BLaER1 treated with 17β-estradiol and CSF1 and Interleukin-3, amounts not matched to agents 10 nM and 100 nM (cell line): ENCODE results near the gene PRM1.
"Not testable (repeated sequence)": the region's sequence is repeated elsewhere in the genome, so short reads cannot be mapped to it uniquely, and the experiment has no call there.

Experiments used
- H3K27ac ChIP-seq, 11 experiments: shearing (Covaris generic); formaldehyde crosslinking; 2 replicates each; pipeline ENCODE4 v1.8.1; 2022
- H3K27me3 ChIP-seq, 11 experiments: shearing (Covaris generic); formaldehyde crosslinking; 2 replicates each; pipeline ENCODE4 v1.8.1; 2022
- H3K36me3 ChIP-seq, 11 experiments: shearing (Covaris generic); formaldehyde crosslinking; 2 replicates each; pipeline ENCODE4 v1.8.1; 2022
- H3K4me1 ChIP-seq, 10 experiments: shearing (Covaris generic); formaldehyde crosslinking; 2 replicates each; pipeline ENCODE4 v1.8.1; 2022
- H3K4me2 ChIP-seq, 11 experiments: shearing (Covaris generic); formaldehyde crosslinking; 2 replicates each; pipeline ENCODE4 v1.8.1; 2022
- H3K4me3 ChIP-seq, 10 experiments: shearing (Covaris generic); formaldehyde crosslinking; 2 replicates each; pipeline ENCODE4 v1.8.1; 2022
- H3K9ac ChIP-seq, 11 experiments: shearing (Covaris generic); formaldehyde crosslinking; 2 replicates each; pipeline ENCODE4 v1.8.1; 2022
- H3K9me3 ChIP-seq, 11 experiments: shearing (Covaris generic); formaldehyde crosslinking; replicated peaks in 1 of 11; 2 replicates each; pipeline ENCODE4 v1.8.1; 2022
- H4K20me1 ChIP-seq, 11 experiments: shearing (Covaris generic); formaldehyde crosslinking; 2 replicates each; pipeline ENCODE4 v1.8.1; 2022
- Cebpa-rat ChIP-seq, 11 experiments: shearing (Covaris generic); IDR thresholded peaks; 2 replicates each; pipeline ENCODE4 v1.8.1; 2022

PRM1 gene

GRCh38 chr16:11303405-11304138, 22.4 kb upstream of the PRM1 start:
- H3K27ac ChIP-seq: no peak overlapping the region
- H3K4me1 ChIP-seq: peaks cover 10 to 51% (median 34%) of the 10 kb centered on the region in 10 experiments
- no peak overlapping the region for H3K9ac ChIP-seq
- no peaks in the 10 kb centered on the region; a peak in 1 of 22 replicates for H3K36me3 ChIP-seq
- H3K4me3 ChIP-seq: no peak overlapping the region
- peak overlapping the region in 4 of 11 experiments; percentile 1 to 32 (median 16); a peak in 4 of 22 replicates for H3K4me2 ChIP-seq
- H4K20me1 ChIP-seq: no peaks in the 10 kb centered on the region
- no peak for TF ChIP-seq Cebpa-rat (IDR thresholded peaks at IDR 0.05)
- peaks cover 0 to 9% (median 0%) of the 10 kb centered on the region in 11 experiments; a peak in 1 of 22 replicates for H3K27me3 ChIP-seq
- peaks cover 12 to 46% (median 28%) of the 10 kb centered on the region in 11 experiments; a peak in 21 of 22 replicates for H3K9me3 ChIP-seq

DNA sequence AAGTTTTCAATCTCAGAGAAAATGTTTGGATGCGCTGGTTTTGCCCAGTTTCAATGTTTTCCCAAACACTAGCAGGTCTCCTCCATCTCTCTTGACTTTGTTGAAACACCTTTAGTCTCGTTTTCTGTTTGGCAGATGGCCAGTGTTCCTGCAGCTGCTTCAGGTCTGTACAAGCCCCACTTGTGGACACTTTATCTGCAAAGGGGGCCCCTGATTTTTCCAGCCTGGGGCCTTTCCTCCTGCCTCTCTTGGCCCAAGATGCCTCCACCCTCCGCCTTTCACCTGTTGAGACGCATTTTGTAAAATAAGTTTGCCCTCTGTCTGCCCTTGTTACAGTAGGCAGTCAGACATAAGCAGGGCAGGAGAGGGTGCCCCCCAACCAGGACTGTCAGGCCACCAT, 21.8 kb upstream of the PRM1 start:
- H3K36me3 ChIP-seq: no peaks in the 10 kb centered on the region; a peak in 1 of 22 replicates
- H3K9ac ChIP-seq: no peak overlapping the region
- H3K4me2 ChIP-seq: peak overlapping the region in 2 of 11 experiments; percentile 15 to 18; a peak in 1 of 22 replicates
- no peak overlapping the region for H3K27ac ChIP-seq
- no peak overlapping the region for H3K4me3 ChIP-seq
- peaks cover 7 to 40% (median 22%) of the 10 kb centered on the region in 11 experiments; a peak in 21 of 22 replicates for H3K9me3 ChIP-seq
- peaks cover 0 to 9% (median 0%) of the 10 kb centered on the region in 11 experiments; a peak in 1 of 22 replicates for H3K27me3 ChIP-seq
- peaks cover 13 to 51% (median 34%) of the 10 kb centered on the region in 10 experiments for H3K4me1 ChIP-seq
- no peak for TF ChIP-seq Cebpa-rat (IDR thresholded peaks at IDR 0.05)
- H4K20me1 ChIP-seq: peaks cover 0 to 5% (median 0%) of the 10 kb centered on the region in 11 experiments; a peak in 3 of 22 replicates

DNA sequence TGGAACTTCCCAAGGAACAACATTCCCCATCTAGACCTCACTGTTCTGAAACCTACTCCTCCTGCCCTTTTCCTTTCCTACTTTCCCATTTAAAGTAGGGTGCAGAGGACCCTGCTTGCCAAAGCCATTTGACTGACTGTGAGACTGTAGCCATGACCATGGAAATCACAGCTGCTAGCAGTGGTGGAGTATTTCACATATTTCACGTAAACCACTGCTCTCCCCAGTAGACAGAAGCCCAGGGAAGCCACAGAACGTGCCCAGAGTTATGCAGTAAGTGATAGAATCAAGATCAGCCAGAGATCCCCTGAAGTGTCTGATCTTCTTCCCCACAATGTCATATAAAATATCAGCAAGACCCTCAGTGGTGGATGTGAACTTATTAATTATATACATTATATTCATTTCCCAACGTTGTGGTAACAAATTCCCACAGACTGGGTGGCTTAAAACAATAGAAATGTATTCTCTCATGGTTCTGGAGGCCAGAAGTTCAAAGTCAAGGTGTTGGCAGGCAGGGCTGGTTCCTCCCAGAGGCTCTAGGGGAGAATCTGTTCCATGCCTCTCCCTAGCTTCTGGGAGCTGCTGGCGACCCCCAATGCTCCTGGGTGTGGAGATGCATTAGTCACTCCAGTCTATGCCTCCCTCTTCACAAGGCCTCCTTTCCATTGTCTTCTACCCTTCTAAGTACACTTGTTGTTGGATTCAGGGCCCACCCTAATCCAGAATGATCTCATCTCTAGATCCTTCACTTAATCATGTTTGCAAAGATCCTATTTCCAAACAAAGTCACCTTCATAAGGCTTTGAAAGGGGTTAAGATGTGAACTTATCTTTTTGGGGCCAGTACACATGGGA, 20.7 kb upstream of the PRM1 start:
- peaks cover 24 to 55% (median 40%) of the 10 kb centered on the region in 10 experiments for H3K4me1 ChIP-seq

GRCh38 chr16:11300560-11300892, 19.4 kb upstream of the PRM1 start:
- no peaks in the 10 kb centered on the region for H3K36me3 ChIP-seq
- no peak for TF ChIP-seq Cebpa-rat (IDR thresholded peaks at IDR 0.05)
- H3K27ac ChIP-seq: no peak overlapping the region

More for the DNA sequence above, 20.7 kb upstream of the PRM1 start:
- Histone ChIP-seq H3K36me3 (no peaks in the 10 kb centered on the region), H3K9ac (no peak overlapping the region), H4K20me1 (peaks cover 0 to 7% (median 0%) of the 10 kb centered on the region in 11 experiments; a peak in 3 of 22 replicates), H3K27ac (no peak overlapping the region), H3K4me3 (no peak overlapping the region), H3K4me2 (no peak overlapping the region), H3K9me3 (peaks cover 0 to 30% (median 11%) of the 10 kb centered on the region in 11 experiments; a peak in 14 of 22 replicates), H3K27me3 (peaks cover 0 to 13% (median 0%) of the 10 kb centered on the region in 11 experiments; a peak in 4 of 22 replicates)
- no peak for TF ChIP-seq Cebpa-rat (IDR thresholded peaks at IDR 0.05)

GRCh38 chr16:11299865-11300559, 18.9 kb upstream of the PRM1 start:
- no peak overlapping the region; a peak in 1 of 22 replicates for H3K9ac ChIP-seq

More at GRCh38 chr16:11300560-11300892, 19.4 kb upstream of the PRM1 start:
- Histone ChIP-seq H3K9ac (no peak overlapping the region; a peak in 1 of 22 replicates), H3K4me2 (peak overlapping the region in 7 of 11 experiments; percentile 11 to 91 (median 44); a peak in 8 of 22 replicates), H3K27me3 (peaks cover 0 to 20% (median 0%) of the 10 kb centered on the region in 11 experiments; a peak in 4 of 22 replicates), H3K4me1 (peaks cover 30 to 68% (median 53%) of the 10 kb centered on the region in 10 experiments), H3K9me3 (peaks cover 0 to 19% (median 6%) of the 10 kb centered on the region in 11 experiments; a peak in 8 of 22 replicates), H3K4me3 (no peak overlapping the region), H4K20me1 (peaks cover 0 to 7% (median 0%) of the 10 kb centered on the region in 11 experiments; a peak in 3 of 22 replicates)

GRCh38 chr16:11298950-11299547, 17.9 kb upstream of the PRM1 start:
- H3K36me3 ChIP-seq, H4K20me1 ChIP-seq, H3K9me3 ChIP-seq, H3K4me3 ChIP-seq: not testable (repeated sequence)
- peaks cover 30 to 78% (median 64%) of the 10 kb centered on the region in 10 experiments for H3K4me1 ChIP-seq
- H3K27ac ChIP-seq: peak overlapping the region in 4 of 11 experiments; percentile 64 to 70 (median 68); a peak in 7 of 22 replicates
- peaks cover 0 to 20% (median 0%) of the 10 kb centered on the region in 11 experiments; a peak in 4 of 22 replicates for H3K27me3 ChIP-seq
- peak overlapping the region in 5 of 11 experiments; percentile 13 to 58 (median 51); a peak in 6 of 22 replicates for H3K9ac ChIP-seq
- H3K4me2 ChIP-seq: peak overlapping the region; percentile 12 to 93 (median 79); a peak in 20 of 22 replicates

More at GRCh38 chr16:11299865-11300559, 18.9 kb upstream of the PRM1 start:
- Histone ChIP-seq H3K27me3 (peaks cover 0 to 20% (median 0%) of the 10 kb centered on the region in 11 experiments; a peak in 4 of 22 replicates), H3K9me3 (peaks cover 0 to 14% (median 1%) of the 10 kb centered on the region in 11 experiments; a peak in 6 of 22 replicates), H3K4me2 (peak overlapping the region in 8 of 11 experiments; percentile 7 to 93 (median 77); a peak in 13 of 22 replicates), H4K20me1 (peaks cover 0 to 7% (median 0%) of the 10 kb centered on the region in 11 experiments; a peak in 3 of 22 replicates), H3K4me3 (no peak overlapping the region), H3K27ac (no peak overlapping the region), H3K36me3 (no peaks in the 10 kb centered on the region), H3K4me1 (peaks cover 30 to 69% (median 55%) of the 10 kb centered on the region in 10 experiments)
- no peak for TF ChIP-seq Cebpa-rat (IDR thresholded peaks at IDR 0.05)

DNA sequence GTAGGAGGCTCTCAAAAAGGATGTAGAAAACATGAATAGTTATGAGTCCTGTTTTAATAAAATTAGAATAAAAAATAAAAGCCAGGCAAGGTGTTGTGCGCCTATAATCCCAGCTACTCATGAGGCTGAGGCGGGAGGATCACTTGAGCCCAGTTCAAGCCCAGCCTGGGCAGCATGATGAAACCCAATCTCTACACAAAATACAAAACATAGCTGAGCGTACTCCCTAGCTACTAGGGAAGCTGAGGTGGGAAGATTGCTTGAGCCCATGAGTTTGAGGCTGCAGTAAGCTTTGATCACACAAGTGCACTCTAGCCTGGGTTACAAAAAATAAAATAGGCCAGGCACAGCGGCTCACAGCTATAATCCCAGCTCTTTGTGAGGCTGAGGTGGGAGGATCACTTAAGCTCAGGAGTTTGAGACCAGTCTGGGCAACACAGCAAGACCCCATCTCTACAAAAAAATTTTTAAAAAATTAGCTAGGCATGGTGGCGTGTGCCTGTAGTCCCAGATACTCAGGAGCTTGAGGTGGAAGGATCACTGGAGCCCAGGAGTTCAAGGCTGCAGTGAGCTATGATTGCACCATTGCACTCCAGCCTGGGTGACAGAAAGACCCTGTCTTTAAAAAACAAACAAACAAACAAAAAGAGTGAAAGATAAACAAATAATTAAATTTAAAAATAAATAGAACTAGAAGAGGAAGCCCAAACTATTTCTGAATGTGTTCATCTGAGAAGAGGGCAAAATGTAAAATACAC, 17.2 kb upstream of the PRM1 start:
- no peak overlapping the region for H3K4me3 ChIP-seq
- H3K4me2 ChIP-seq: peak overlapping the region; percentile 72 to 93 (median 81)

More for the DNA sequence above, 17.2 kb upstream of the PRM1 start:
- peak overlapping the region in 7 of 11 experiments; percentile 20 to 70 (median 64); a peak in 13 of 22 replicates for H3K27ac ChIP-seq
- peaks cover 0 to 20% (median 0%) of the 10 kb centered on the region in 11 experiments; a peak in 4 of 22 replicates for H3K27me3 ChIP-seq
- no peak for TF ChIP-seq Cebpa-rat (IDR thresholded peaks at IDR 0.05)
- H3K4me1 ChIP-seq: peaks cover 30 to 80% (median 67%) of the 10 kb centered on the region in 10 experiments
- peaks cover 0 to under 1% (median 0%) of the 10 kb centered on the region in 11 experiments; a peak in 2 of 22 replicates for H3K9me3 ChIP-seq
- H4K20me1 ChIP-seq: peaks cover 0 to 7% (median 0%) of the 10 kb centered on the region in 11 experiments; a peak in 3 of 22 replicates
- peak overlapping the region in 8 of 11 experiments; percentile 9 to 58 (median 41); a peak in 11 of 22 replicates for H3K9ac ChIP-seq
- no peaks in the 10 kb centered on the region for H3K36me3 ChIP-seq
